SK-N-SH treated with all-trans-retinoic acid at 6 μM for 48 hours (cell line): ENCODE results near the gene KLHDC7B.

Experiments used
- ATAC-seq: fragments of 200-7000 bp; cut with Tn5 transposase; 3 replicates; pipeline ENCODE4 v1.9.1; 2020; ENCODE audit warnings: mild to moderate bottlenecking, moderate library complexity
- CSRNP3 ChIP-seq: fragments of 250-450 bp; sonication (Bioruptor Pico); IDR thresholded peaks from 2 replicates; pipeline ENCODE4 v1.5.1; 2021; ENCODE audit warnings: mild to moderate bottlenecking, moderate library complexity
- ESRRG ChIP-seq: fragments of 250-450 bp; sonication (Bioruptor Pico); IDR thresholded peaks from 2 replicates; pipeline ENCODE4 v1.6.1; 2021; ENCODE audit warnings: mild to moderate bottlenecking
- GLIS3 ChIP-seq: fragments of 250-450 bp; sonication (Bioruptor Pico); IDR thresholded peaks from 2 replicates; pipeline ENCODE4 v1.5.0; 2020; ENCODE audit warnings: mild to moderate bottlenecking, moderate library complexity
- ISL1 ChIP-seq: fragments of 250-450 bp; sonication (Bioruptor Pico); IDR thresholded peaks from 2 replicates; pipeline ENCODE4 v2.1.2; 2022; ENCODE audit warnings: mild to moderate bottlenecking, moderate library complexity
- OSR1 ChIP-seq: fragments of 250-450 bp; sonication (Bioruptor Pico); IDR thresholded peaks from 2 replicates; pipeline ENCODE4 v1.8.0; 2022; ENCODE audit warnings: moderate library complexity, mild to moderate bottlenecking, inconsistent platforms
- PATZ1 ChIP-seq: fragments of 250-450 bp; sonication (Bioruptor Pico); IDR thresholded peaks from 2 replicates; pipeline ENCODE4 v1.8.0; 2020; ENCODE audit warnings: mild to moderate bottlenecking, moderate library complexity, borderline replicate concordance
- POU6F1 ChIP-seq: fragments of 250-450 bp; sonication (Bioruptor Pico); IDR thresholded peaks from 2 replicates; pipeline ENCODE4 v1.8.0; 2021; ENCODE audit warnings: low read depth, mild to moderate bottlenecking, moderate library complexity, borderline replicate concordance
- TCF4 ChIP-seq: fragments of 250-450 bp; sonication (Bioruptor Pico); IDR thresholded peaks from 2 replicates; pipeline ENCODE4 v1.8.0; 2021; ENCODE audit warnings: mild to moderate bottlenecking, moderate library complexity, borderline replicate concordance
- TOX ChIP-seq: fragments of 250-450 bp; sonication (Bioruptor Pico); IDR thresholded peaks from 2 replicates; pipeline ENCODE4 v1.8.0; 2021; ENCODE audit warnings: mild to moderate bottlenecking, moderate library complexity, borderline replicate concordance
- ZFP3 ChIP-seq: fragments of 250-450 bp; sonication (Bioruptor Pico); IDR thresholded peaks from 2 replicates; pipeline ENCODE4 v1.5.0; 2020; ENCODE audit warnings: mild to moderate bottlenecking, moderate library complexity
- ZNF565 ChIP-seq: fragments of 450-650 bp; formaldehyde crosslinking; conservative IDR thresholded peaks from 2 replicates; pipeline ENCODE4 v1.5.0; 2020; ENCODE audit warnings: low read depth, mild to moderate bottlenecking, moderate library complexity
- ZNF70 ChIP-seq: fragments of 450-650 bp; formaldehyde crosslinking; IDR thresholded peaks from 2 replicates; pipeline ENCODE4 v1.5.0; 2020; ENCODE audit warnings: mild to moderate bottlenecking, moderate library complexity
- ZNF8 ChIP-seq: fragments of 450-650 bp; formaldehyde crosslinking; IDR thresholded peaks from 2 replicates; pipeline ENCODE4 v1.5.0; 2020; ENCODE audit warnings: mild to moderate bottlenecking, moderate library complexity

Gene KLHDC7B

GRCh38 chr22:50599816-50600455, 54.2 kb downstream of the KLHDC7B start (continued):
- TF ChIP-seq PATZ1 (CRISPR knock-in tag) (no peak), POU6F1 (CRISPR knock-in tag) (no peak), ZNF565 (CRISPR knock-in tag) (0 out of 2 replicates have a peak, but pooled peaks have one; percentile 48), TOX (CRISPR knock-in tag) (no peak), OSR1 (CRISPR knock-in tag) (no peak)
- TF ChIP-seq, all 23 proteins: peak for 6

- no peak for TF ChIP-seq CSRNP3
- TF ChIP-seq ZNF8 (CRISPR knock-in tag), result no peak
- no peak for TF ChIP-seq GLIS3 (CRISPR knock-in tag)
- no peak for TF ChIP-seq ZNF70 (CRISPR knock-in tag)
- TF ChIP-seq ZFP3, result no peak
- no peak for TF ChIP-seq ISL1 (CRISPR knock-in tag)
- TF ChIP-seq TCF4, result no peak
- no peak for TF ChIP-seq ESRRG (CRISPR knock-in tag)
- ATAC-seq, result peak; percentile 13; the same call in 2 of the 3 replicates
These were observed 54.8 kb downstream of the KLHDC7B start, which contains the start of gene MAPK8IP2 for GRCh38 chr22:50600538-50600937. TSS of gene MAPK8IP2 (plus strand) at chr22:50600793. CDS start at chr22:50600819, 26 bp downstream.
